Measurements from ENCODE around the gene NLRC5.
A peak's percentile ranks its signal among the peaks of the same experiment; 100 is the strongest.

The NLRC5 gene

DNA sequence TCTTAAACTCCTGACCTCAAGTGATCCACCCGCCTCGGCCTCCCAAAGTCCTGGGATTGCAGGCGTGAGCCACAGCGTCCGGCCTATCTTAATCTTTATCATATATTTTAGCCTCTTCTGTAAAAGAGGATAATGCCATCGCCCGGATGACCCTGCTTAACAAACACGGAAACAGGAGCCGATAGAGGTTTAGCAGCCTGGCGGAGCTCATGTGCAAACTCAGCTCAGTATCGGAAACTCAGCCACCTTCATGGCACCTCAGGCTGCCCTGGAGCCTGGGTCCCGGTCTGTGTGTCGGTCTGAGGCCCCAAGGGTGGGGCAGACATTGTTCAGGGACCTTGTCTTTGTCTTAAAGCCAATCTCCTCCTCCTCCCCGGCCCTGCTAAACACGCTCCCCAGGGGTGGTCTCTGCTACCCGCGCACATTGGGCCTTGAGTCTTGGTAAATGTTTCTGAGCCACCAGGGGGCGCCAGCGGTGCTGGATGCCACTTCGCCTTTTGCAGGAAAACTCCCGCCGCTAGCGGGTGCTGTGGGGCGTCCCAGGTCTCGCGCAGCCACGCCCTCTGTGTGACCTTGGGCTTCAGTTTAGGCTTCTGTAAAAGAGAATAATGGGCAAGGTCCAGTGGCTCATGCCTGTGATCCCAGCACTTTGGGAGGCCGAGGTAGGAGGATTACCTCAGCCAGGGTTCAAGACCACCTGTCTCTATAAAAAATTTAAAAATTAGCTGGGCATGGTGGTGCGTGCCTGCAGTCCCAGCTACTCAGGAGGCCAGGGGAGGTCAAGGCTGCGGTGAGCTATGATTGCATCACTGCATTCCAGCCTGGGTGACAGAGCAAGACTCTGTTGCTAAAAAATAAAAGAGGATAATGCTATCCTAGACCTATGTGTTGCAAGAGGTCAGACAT, 24.9 kb upstream of the NLRC5 start:
- Histone ChIP-seq H3K79me2 (ENCODE audit: control insufficient read depth, insufficient read depth, low read length, unreplicated experiment) (no peaks in the 10 kb centered on the region), H3K27ac (ENCODE audit: low read depth, low read length) (peak overlapping the region; percentile 95), H3K4me1 (ENCODE audit: control insufficient read depth, insufficient read depth, low read length, unreplicated experiment) (peaks cover 40% of the 10 kb centered on the region), H3K36me3 (ENCODE audit: insufficient read depth, low read length) (no peaks in the 10 kb centered on the region), H3K4me3 (ENCODE audit: low read depth, low read length) (no peak overlapping the region), H2AFZ (ENCODE audit: low read length, unreplicated experiment) (no peak overlapping the region), H3K27me3 (ENCODE audit: insufficient read depth, low read length) (no peaks in the 10 kb centered on the region)

DNA sequence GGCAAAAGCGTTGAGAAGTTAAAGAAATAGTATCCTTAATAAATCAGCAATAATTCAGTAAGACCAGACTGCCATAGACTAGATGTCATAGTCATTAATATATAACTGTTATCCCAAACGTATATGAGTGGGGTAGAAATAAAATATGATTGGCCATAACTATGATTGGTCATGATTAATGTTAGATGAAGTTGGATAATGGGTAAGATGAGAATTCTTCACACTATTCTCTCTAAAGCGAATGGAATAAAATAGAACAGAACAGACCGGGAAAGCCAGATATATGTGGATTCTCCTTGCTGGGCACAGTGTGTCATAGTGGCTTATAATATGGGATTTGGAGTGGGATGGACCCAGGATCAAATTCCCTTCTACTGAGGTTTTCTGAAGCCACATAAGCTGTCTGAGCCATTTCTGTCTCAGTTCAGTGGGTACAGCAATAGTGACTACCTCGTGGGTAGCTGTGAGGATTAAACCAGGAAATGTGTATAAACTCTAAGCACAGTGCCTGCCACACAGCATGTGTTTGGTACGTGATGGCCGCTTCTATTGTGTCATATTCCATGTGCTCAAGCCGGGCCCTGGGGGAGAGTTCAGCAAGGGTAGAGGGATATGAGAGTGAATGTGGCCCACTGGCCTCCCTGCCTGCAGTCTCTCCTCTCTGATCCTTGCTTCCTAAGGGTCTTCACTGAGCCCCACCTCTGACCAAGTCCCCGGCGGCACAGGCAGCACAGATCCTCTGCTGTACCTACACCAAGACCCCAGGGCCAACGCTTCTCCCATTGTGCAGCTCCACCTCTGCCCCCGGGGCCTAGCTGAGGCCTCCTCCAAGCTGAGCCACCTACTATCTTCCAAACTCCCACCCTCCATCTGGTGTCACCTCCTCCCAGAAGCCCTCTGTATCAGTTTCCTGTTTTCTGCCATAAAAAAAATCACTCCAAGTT, 23.9 kb upstream of the NLRC5 start:
- H3K4me3 ChIP-seq (ENCODE audit: low read depth, low read length): 0 out of 2 replicates have a peak overlapping the region, but pooled peaks have one; percentile 1
- peak overlapping the region; percentile 95 for H3K27ac ChIP-seq (ENCODE audit: low read depth, low read length)
- no peaks in the 10 kb centered on the region for H3K27me3 ChIP-seq (ENCODE audit: insufficient read depth, low read length)
- H3K4me1 ChIP-seq (ENCODE audit: control insufficient read depth, insufficient read depth, low read length, unreplicated experiment): peaks cover 40% of the 10 kb centered on the region
- no peaks in the 10 kb centered on the region for H3K79me2 ChIP-seq (ENCODE audit: control insufficient read depth, insufficient read depth, low read length, unreplicated experiment)
- H2AFZ ChIP-seq (ENCODE audit: low read length, unreplicated experiment): peak overlapping the region; percentile 30
- H3K36me3 ChIP-seq (ENCODE audit: insufficient read depth, low read length): no peaks in the 10 kb centered on the region

DNA sequence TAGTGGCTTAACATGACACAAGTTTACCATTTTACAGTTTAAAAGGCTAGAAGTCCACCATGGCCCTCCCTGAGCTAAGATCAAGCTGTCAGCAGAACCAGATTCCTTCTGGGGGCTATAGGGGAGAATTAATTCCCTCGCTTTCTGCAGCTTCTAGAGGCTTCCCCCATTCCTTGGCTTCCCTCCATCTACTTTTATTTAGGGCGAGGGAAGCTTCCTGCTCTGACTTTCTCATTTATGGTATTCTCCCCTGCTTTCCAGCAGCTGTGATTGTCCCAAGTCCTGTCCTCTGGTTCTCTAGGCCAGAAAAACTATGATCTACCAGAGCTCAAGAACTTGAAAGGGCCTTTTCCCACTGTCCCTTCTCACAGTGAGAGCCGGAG, 23.3 kb upstream of the NLRC5 start:
- no peaks in the 10 kb centered on the region for H3K79me2 ChIP-seq (ENCODE audit: control insufficient read depth, insufficient read depth, low read length, unreplicated experiment)

DNA sequence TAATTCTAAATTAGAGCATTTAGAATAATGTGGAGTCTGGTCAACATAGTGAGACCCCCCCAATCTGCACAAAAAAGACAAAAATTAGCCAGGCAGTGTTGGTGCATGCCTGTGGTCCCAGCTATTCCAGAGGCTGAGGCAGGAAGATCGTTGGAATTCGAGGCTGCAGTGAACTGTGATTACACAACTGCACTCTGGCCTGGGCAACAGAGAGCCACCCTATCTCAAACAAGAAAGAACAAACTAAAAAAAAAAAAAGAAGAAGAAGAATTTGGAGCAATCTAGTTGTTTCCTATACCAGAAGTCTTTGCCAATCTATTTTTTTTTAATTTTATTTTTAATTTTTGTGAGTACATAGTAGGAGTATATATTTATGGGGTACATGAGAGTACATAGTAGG, 21.6 kb upstream of the NLRC5 start:
- Histone ChIP-seq H3K27me3 (ENCODE audit: insufficient read depth, low read length) (no peaks in the 10 kb centered on the region), H3K36me3 (ENCODE audit: insufficient read depth, low read length) (no peaks in the 10 kb centered on the region), H3K4me1 (ENCODE audit: control insufficient read depth, insufficient read depth, low read length, unreplicated experiment) (peaks cover 26% of the 10 kb centered on the region), H3K27ac (ENCODE audit: low read depth, low read length) (no peak overlapping the region), H3K4me3 (ENCODE audit: low read depth, low read length) (no peak overlapping the region), H3K79me2 (ENCODE audit: control insufficient read depth, insufficient read depth, low read length, unreplicated experiment) (no peaks in the 10 kb centered on the region), H2AFZ (ENCODE audit: low read length, unreplicated experiment) (no peak overlapping the region)

More for the DNA sequence above, 23.3 kb upstream of the NLRC5 start:
- Histone ChIP-seq H3K4me1 (ENCODE audit: control insufficient read depth, insufficient read depth, low read length, unreplicated experiment) (peaks cover 35% of the 10 kb centered on the region), H2AFZ (ENCODE audit: low read length, unreplicated experiment) (peak overlapping the region; percentile 30), H3K36me3 (ENCODE audit: insufficient read depth, low read length) (no peaks in the 10 kb centered on the region), H3K4me3 (ENCODE audit: low read depth, low read length) (no peak overlapping the region), H3K27ac (ENCODE audit: low read depth, low read length) (peak overlapping the region; percentile 95), H3K27me3 (ENCODE audit: insufficient read depth, low read length) (no peaks in the 10 kb centered on the region)

DNA sequence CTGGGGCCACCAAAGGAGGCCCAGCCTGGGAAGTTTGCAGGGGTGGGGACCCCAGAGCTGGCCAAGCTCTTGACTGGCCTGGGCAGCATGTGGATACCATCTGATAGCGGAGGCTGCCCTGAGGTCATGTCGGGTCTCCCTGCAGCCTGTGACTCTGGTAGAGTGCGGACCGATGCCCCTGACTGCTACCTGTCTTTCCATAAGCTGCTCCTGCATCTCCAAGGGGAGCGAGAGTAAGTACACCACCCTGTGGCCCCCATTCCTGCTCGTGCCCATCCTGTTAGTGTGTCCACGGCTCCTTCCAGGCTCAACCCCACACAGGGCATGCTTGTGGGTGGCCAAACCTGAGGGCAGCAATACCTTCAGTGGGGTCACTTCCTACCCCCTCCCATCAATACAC, 19.6 kb upstream of the NLRC5 start:
- Histone ChIP-seq H3K4me1 (ENCODE audit: control insufficient read depth, insufficient read depth, low read length, unreplicated experiment) (peaks cover 21% of the 10 kb centered on the region), H3K27me3 (ENCODE audit: insufficient read depth, low read length) (no peaks in the 10 kb centered on the region), H3K36me3 (ENCODE audit: insufficient read depth, low read length) (no peaks in the 10 kb centered on the region), H2AFZ (ENCODE audit: low read length, unreplicated experiment) (no peak overlapping the region), H3K4me3 (ENCODE audit: low read depth, low read length) (no peak overlapping the region), H3K79me2 (ENCODE audit: control insufficient read depth, insufficient read depth, low read length, unreplicated experiment) (no peaks in the 10 kb centered on the region), H3K27ac (ENCODE audit: low read depth, low read length) (no peak overlapping the region)

DNA sequence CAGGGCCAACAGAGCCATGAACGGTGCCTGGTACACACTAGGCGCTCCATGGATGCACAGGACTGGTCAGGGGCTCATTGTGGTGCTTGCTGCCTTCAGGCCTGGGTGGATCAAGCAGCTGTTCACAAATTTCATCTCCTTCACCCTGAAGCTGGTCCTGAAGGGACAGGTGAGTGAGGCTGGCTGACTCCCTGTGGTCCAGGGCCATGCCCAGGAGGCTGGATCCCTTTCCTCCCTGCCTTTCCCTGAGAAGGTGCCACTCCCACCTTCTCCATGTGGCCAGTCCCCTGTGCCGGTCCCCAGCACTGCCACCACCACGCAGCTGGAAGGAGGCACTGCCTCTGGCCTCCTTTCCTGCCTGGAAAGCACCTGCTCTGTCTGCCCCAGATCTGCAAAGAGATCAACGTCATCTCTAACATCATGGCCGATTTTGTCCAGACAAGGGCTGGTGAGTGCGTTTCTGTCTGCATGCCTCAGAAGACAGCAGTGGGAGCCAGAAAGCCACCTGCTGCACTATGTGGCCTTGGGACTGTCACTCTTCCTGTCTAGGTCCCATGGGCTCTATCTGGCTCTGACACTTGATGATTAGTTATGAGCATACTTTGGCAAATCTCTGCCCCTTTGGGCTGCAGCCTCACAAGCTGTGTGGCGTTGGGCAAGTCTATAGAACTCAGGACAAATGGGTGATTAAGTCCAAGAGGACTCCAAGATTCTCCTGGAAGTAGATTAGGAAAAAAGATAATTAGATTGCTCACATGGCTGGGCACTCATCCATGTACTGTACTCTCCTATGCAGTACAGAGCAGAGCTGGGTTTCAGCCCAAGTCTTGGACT, 18.2 kb upstream of the NLRC5 start:
- H3K36me3 ChIP-seq (ENCODE audit: insufficient read depth, low read length): no peaks in the 10 kb centered on the region
- peaks cover 9% of the 10 kb centered on the region for H3K4me1 ChIP-seq (ENCODE audit: control insufficient read depth, insufficient read depth, low read length, unreplicated experiment)
- H2AFZ ChIP-seq (ENCODE audit: low read length, unreplicated experiment): no peak overlapping the region
- no peak overlapping the region for H3K27ac ChIP-seq (ENCODE audit: low read depth, low read length)
- H3K4me3 ChIP-seq (ENCODE audit: low read depth, low read length): no peak overlapping the region
- H3K79me2 ChIP-seq (ENCODE audit: control insufficient read depth, insufficient read depth, low read length, unreplicated experiment): no peaks in the 10 kb centered on the region
- no peaks in the 10 kb centered on the region for H3K27me3 ChIP-seq (ENCODE audit: insufficient read depth, low read length)

DNA sequence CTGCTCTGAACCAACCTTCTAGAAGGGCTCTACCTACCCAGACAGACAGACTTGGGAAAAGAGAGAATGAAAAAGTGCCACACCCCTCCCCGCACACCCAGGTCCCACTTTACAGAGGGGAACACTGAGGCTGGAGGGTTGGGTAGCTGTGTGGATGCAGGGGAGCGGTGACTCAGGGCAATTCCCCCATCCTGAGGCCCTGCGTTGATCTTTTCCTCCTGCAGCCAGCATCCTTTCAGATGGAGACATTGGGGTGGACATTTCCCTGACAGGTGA, 17.7 kb upstream of the NLRC5 start:
- H3K4me1 ChIP-seq (ENCODE audit: control insufficient read depth, insufficient read depth, low read length, unreplicated experiment): peaks cover 6% of the 10 kb centered on the region
- no peaks in the 10 kb centered on the region for H3K36me3 ChIP-seq (ENCODE audit: insufficient read depth, low read length)
- no peak overlapping the region for H3K4me3 ChIP-seq (ENCODE audit: low read depth, low read length)
- no peaks in the 10 kb centered on the region for H3K79me2 ChIP-seq (ENCODE audit: control insufficient read depth, insufficient read depth, low read length, unreplicated experiment)
- H2AFZ ChIP-seq (ENCODE audit: low read length, unreplicated experiment): no peak overlapping the region
- no peaks in the 10 kb centered on the region for H3K27me3 ChIP-seq (ENCODE audit: insufficient read depth, low read length)
- no peak overlapping the region for H3K27ac ChIP-seq (ENCODE audit: low read depth, low read length)

DNA sequence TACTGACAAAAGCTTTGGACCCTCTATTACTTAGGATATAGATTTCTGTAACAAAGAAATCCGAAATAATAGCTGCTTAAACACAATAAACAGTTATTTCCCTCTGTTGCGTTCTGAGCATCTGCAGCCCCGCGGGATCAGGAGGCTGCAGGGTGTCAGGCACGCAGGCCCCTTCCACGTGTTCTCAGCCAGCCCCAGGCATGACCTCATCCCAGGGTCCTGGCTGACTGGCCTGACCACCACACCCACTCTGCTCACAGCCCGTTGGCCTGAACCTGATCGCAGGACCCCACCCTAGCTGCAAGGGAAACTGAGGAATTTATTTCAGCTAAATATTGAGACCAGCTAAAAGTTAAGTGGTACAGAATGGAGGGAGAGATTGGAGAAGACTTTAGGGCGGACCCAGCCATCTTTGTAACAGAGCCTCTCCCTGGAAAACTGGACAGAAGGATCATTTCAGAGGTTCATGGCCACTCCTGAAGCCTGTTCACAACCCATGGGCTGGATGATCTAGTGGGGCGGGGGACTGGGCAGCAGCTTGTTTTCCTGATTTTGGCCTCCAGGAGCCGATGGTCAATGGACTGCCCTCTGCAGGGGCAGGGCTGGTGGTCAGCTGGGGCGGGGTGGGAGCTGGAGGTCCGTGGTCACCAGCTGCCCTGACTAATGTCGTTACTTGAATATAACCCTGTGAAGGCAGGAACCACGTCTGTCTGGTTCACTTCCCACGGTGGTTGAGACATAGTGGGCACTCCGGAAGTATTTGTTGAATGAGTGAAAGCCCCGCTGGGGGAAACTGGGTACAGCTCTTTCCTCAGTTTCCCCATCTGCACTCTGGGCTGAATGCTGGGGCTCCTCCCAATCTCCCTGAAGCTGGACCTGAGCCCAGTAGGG, 16.7 kb upstream of the NLRC5 start:
- Histone ChIP-seq H2AFZ (ENCODE audit: low read length, unreplicated experiment) (no peak overlapping the region), H3K4me1 (ENCODE audit: control insufficient read depth, insufficient read depth, low read length, unreplicated experiment) (peaks cover 4% of the 10 kb centered on the region), H3K4me3 (ENCODE audit: low read depth, low read length) (no peak overlapping the region), H3K36me3 (ENCODE audit: insufficient read depth, low read length) (no peaks in the 10 kb centered on the region), H3K79me2 (ENCODE audit: control insufficient read depth, insufficient read depth, low read length, unreplicated experiment) (no peaks in the 10 kb centered on the region), H3K27ac (ENCODE audit: low read depth, low read length) (no peak overlapping the region), H3K27me3 (ENCODE audit: insufficient read depth, low read length) (no peaks in the 10 kb centered on the region)

DNA sequence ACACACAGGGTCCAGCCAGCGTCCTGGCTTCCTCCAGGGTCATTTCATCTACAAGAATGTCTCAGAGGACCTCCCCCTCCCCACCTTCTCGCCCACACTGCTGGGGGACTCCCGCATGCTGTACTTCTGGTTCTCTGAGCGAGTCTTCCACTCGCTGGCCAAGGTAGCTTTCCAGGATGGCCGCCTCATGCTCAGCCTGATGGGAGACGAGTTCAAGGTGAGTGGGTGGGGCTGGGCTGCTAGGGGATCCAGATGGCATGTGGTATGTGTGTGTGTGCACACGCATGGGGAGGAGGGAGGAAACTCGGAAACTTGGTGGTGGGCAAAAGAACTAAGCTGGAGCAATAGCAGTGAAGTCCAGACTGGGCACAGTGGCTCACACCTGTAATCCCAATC, 16.1 kb upstream of the NLRC5 start:
- no peaks in the 10 kb centered on the region for H3K79me2 ChIP-seq (ENCODE audit: control insufficient read depth, insufficient read depth, low read length, unreplicated experiment)
- H3K27ac ChIP-seq (ENCODE audit: low read depth, low read length): no peak overlapping the region
- H3K27me3 ChIP-seq (ENCODE audit: insufficient read depth, low read length): no peaks in the 10 kb centered on the region
- peaks cover 4% of the 10 kb centered on the region for H3K4me1 ChIP-seq (ENCODE audit: control insufficient read depth, insufficient read depth, low read length, unreplicated experiment)
- no peak overlapping the region for H2AFZ ChIP-seq (ENCODE audit: low read length, unreplicated experiment)
- no peaks in the 10 kb centered on the region for H3K36me3 ChIP-seq (ENCODE audit: insufficient read depth, low read length)
- H3K4me3 ChIP-seq (ENCODE audit: low read depth, low read length): no peak overlapping the region

All from ACC112 (cell line).